H9 (cell line): ENCODE measurements around the gene FAM83C. TPM values are rescaled to one million over a fixed set of nuclear protein-coding genes. Genes with fewer than 3 reads are reported as not detected.

Source experiments
- DNase-seq: peaks from one replicate; pipeline ENCODE4 v3.0.0-alpha.2; 2017
- H2AFZ ChIP-seq: one replicate; pipeline ENCODE4 v1.6.1; 2013; ENCODE audit warnings: mild to moderate bottlenecking, low read length, control low read depth, moderate library complexity
- H2AK5ac ChIP-seq: 2 replicates; pipeline ENCODE4 v1.6.1; 2013; ENCODE audit warnings: low read length, control low read depth, mixed read lengths; ENCODE audit not compliant: insufficient read length
- H2BK120ac ChIP-seq: one replicate; pipeline ENCODE4 v1.6.1; 2013; ENCODE audit warnings: low read depth, mild to moderate bottlenecking, low read length, control low read depth, inconsistent platforms; ENCODE audit not compliant: poor library complexity, severe bottlenecking
- H2BK12ac ChIP-seq: 2 replicates; pipeline ENCODE4 v1.6.1; 2013; ENCODE audit warnings: low read length, control low read depth, mixed read lengths, low read depth; ENCODE audit not compliant: insufficient read length
- H2BK15ac ChIP-seq: 2 replicates; pipeline ENCODE4 v1.6.1; 2013; ENCODE audit warnings: low read depth, low read length, control low read depth
- H2BK20ac ChIP-seq: one replicate; pipeline ENCODE4 v1.6.1; 2013; ENCODE audit warnings: low read depth, mild to moderate bottlenecking, low read length, control low read depth, inconsistent platforms; ENCODE audit not compliant: poor library complexity, severe bottlenecking
- H2BK5ac ChIP-seq: 2 replicates; pipeline ENCODE4 v1.6.1; 2013; ENCODE audit warnings: low read length, control low read depth, mixed read lengths; ENCODE audit not compliant: insufficient read length
- H3K14ac ChIP-seq: 2 replicates; pipeline ENCODE4 v1.6.1; 2013; ENCODE audit warnings: low read length, control low read depth; ENCODE audit not compliant: insufficient read depth
- H3K18ac ChIP-seq: 2 replicates; pipeline ENCODE4 v1.6.1; 2013; ENCODE audit warnings: low read depth, mild to moderate bottlenecking, mixed read lengths, low read length, control low read depth; ENCODE audit not compliant: insufficient read length
- H3K23ac ChIP-seq: 2 replicates; pipeline ENCODE4 v1.6.1; 2013; ENCODE audit warnings: low read length, control low read depth, mixed read lengths, low read depth; ENCODE audit not compliant: insufficient read length
- H3K23me2 ChIP-seq: 2 replicates; pipeline ENCODE4 v1.6.1; 2013; ENCODE audit warnings: low read depth, mild to moderate bottlenecking, mixed read lengths, low read length, control low read depth; ENCODE audit not compliant: insufficient read length, poor library complexity, severe bottlenecking
- H3K27ac ChIP-seq: 2 replicates; pipeline ENCODE4 v1.5.1; 2013; ENCODE audit warnings: low read length, control low read depth, mixed read lengths, low read depth; ENCODE audit not compliant: insufficient read length
- H3K27me3 ChIP-seq: 2 replicates; pipeline ENCODE4 v1.6.1; 2013; ENCODE audit warnings: low read length, control low read depth, inconsistent platforms; ENCODE audit not compliant: insufficient read depth
- H3K4ac ChIP-seq: 2 replicates; pipeline ENCODE4 v1.6.1; 2013; ENCODE audit warnings: low read depth, mild to moderate bottlenecking, control low read depth, inconsistent platforms, low read length, moderate library complexity
- H3K4me1 ChIP-seq: 2 replicates; pipeline ENCODE4 v1.6.1; 2013; ENCODE audit warnings: low read length, control low read depth, inconsistent platforms; ENCODE audit not compliant: insufficient read depth
- H3K4me2 ChIP-seq: 2 replicates; pipeline ENCODE4 v1.6.1; 2013; ENCODE audit warnings: low read length, control low read depth, mixed read lengths; ENCODE audit not compliant: insufficient read length, insufficient read depth
- H3K56ac ChIP-seq: 2 replicates; pipeline ENCODE4 v1.6.1; 2013; ENCODE audit warnings: low read depth, mild to moderate bottlenecking, mixed read lengths, low read length, control low read depth; ENCODE audit not compliant: insufficient read length
- H3K79me1 ChIP-seq: 2 replicates; pipeline ENCODE4 v1.6.1; 2013; ENCODE audit warnings: low read depth, mild to moderate bottlenecking, moderate library complexity, low read length, control low read depth, inconsistent platforms; ENCODE audit not compliant: insufficient read depth, poor library complexity, severe bottlenecking
- H3K79me2 ChIP-seq: 2 replicates; pipeline ENCODE4 v1.6.1; 2013; ENCODE audit warnings: low read length, control low read depth, inconsistent platforms; ENCODE audit not compliant: insufficient read depth
- H3K9ac ChIP-seq: 2 replicates; pipeline ENCODE4 v1.6.1; 2013; ENCODE audit warnings: low read length, control low read depth, mixed read lengths; ENCODE audit not compliant: insufficient read length; ENCODE audit errors: extremely low read depth
- H3K9me3 ChIP-seq: one replicate; pipeline ENCODE4 v1.6.1; 2013; ENCODE audit warnings: low read depth, low read length, inconsistent platforms; ENCODE audit not compliant: control insufficient read depth
- H3T11ph ChIP-seq: one replicate; pipeline ENCODE4 v1.6.1; 2013; ENCODE audit warnings: mild to moderate bottlenecking, low read length, control low read depth, inconsistent platforms
- H4K20me1 ChIP-seq: one replicate; pipeline ENCODE4 v1.6.1; 2013; ENCODE audit not compliant: control insufficient read depth, insufficient read length, insufficient read depth
- H4K5ac ChIP-seq: 2 replicates; pipeline ENCODE4 v1.6.1; 2013; ENCODE audit warnings: low read depth, mild to moderate bottlenecking, mixed read lengths, low read length, control low read depth; ENCODE audit not compliant: insufficient read length
- H4K8ac ChIP-seq: replicated peaks from 2 replicates; pipeline ENCODE4 v1.6.1; 2013; ENCODE audit warnings: low read length, control low read depth, mixed read lengths, low read depth; ENCODE audit not compliant: insufficient read length
- H4K91ac ChIP-seq: 2 replicates; pipeline ENCODE4 v1.6.1; 2013; ENCODE audit warnings: low read depth, mild to moderate bottlenecking, moderate library complexity, mixed read lengths, low read length, control low read depth; ENCODE audit not compliant: insufficient read length
- H3K27ac Mint-ChIP-seq, 3 experiments: 2 replicates in 2 of 3; 3 replicates in 1 of 3; pipeline ENCODE4 v1.8.0; 2020 to 2021; ENCODE audit warnings: mixed read lengths in 3 of 3, mild to moderate bottlenecking in 1 of 3, moderate library complexity in 1 of 3
- H3K27me3 Mint-ChIP-seq: 2 replicates; pipeline ENCODE4 v1.8.0; 2021; ENCODE audit warnings: low read depth, mild to moderate bottlenecking, moderate library complexity, mixed read lengths
- H3K36me3 Mint-ChIP-seq, 3 experiments: 2 replicates in 2 of 3; 3 replicates in 1 of 3; pipeline ENCODE4 v1.8.0; 2020 to 2021; ENCODE audit warnings: low read depth in 3 of 3, mixed read lengths in 3 of 3; ENCODE audit not compliant: insufficient read depth in 1 of 3
- H3K4me1 Mint-ChIP-seq, 2 experiments: 2 replicates each; pipeline ENCODE4 v1.8.0; 2020; ENCODE audit warnings: mixed read lengths in 2 of 2
- H3K4me3 Mint-ChIP-seq, 2 experiments: 2 replicates in 1 of 2; 3 replicates in 1 of 2; pipeline ENCODE4 v1.8.0; 2020 to 2021; ENCODE audit warnings: mild to moderate bottlenecking in 2 of 2, mixed read lengths in 2 of 2, moderate library complexity in 1 of 2
- H3K9me3 Mint-ChIP-seq, 2 experiments: 2 replicates in 1 of 2; 3 replicates in 1 of 2; pipeline ENCODE4 v1.8.0; 2020; ENCODE audit warnings: mild to moderate bottlenecking in 2 of 2, mixed read lengths in 2 of 2, moderate library complexity in 1 of 2
- CTCF ChIP-seq: fragments of 200-600 bp; sonication (generic); conservative IDR thresholded peaks from 3 replicates; pipeline ENCODE4 v1.8.0; 2021; ENCODE audit warnings: antibody characterized with exemption, mild to moderate bottlenecking
- WGBS: extraction: QIAGEN DNeasy Blood & Tissue Kit; methylation state at CpG from one replicate; pipeline ENCODE4 v1.1.7; 2013; ENCODE audit warnings: missing lambda C conversion rate, low lambda C conversion rate, mixed read lengths; ENCODE audit not compliant: insufficient read length; ENCODE audit errors: extremely low coverage; 5-methylcytosine and 5-hydroxymethylcytosine counted together
- total RNA-seq: library from RNA; stranded (reverse); gene quantifications from 2 replicates; pipeline ENCODE4 v1.2.1, GENCODE V29; 2021

FAM83C gene
- total RNA-seq, 1 experiment from 2014 or later: not detected

DNA sequence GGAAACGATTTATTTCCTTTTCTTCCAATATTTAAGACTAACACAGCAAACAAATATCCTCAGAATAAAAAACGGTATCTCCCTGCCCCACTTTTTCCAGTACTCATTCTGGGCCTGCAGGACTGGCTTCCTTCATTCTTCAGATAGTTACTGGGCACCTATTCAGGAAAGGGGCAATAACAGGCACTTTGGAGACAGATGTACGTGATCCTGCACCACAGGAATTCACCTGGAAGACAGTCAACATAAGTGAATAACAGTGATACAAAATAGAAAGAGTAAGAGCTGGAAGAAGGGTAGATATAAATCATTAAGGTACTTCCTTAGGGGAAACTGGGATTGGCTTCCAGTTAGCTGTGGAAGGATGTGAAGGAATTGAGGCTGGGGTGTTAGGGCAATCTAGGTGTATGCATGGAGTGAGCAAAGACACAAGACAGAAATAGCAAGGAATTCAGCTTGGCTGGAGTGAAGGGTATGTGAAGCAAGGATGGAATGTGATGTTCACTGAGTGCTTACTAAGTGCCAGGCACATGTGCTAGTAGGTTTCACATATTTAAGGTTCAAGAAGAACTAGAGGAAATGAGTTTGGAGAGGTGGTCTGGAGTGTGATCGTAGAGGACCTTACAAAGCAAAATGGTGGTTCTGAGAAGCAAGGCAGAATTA lies 49.3 kb upstream of the FAM83C start:
- Mint-ChIP-seq H3K27me3 (no peaks in the 10 kb centered on the region), H3K36me3 (peaks cover 10 to 30% (median 12%) of the 10 kb centered on the region in 3 experiments), H3K9me3 (no peaks in the 10 kb centered on the region; a peak in 1 of 5 replicates), H3K4me3 (no peak overlapping the region; a peak in 1 of 5 replicates), H3K4me1 (0 out of 4 replicates have a peak, but pooled peaks cover 0 to 2% of the 10 kb centered on the region in 2 experiments), H3K27ac (peak overlapping the region in 1 of 3 experiments; percentile 1; a peak in 2 of 7 replicates)
- Histone ChIP-seq H3K23ac (no peak overlapping the region), H3K79me2 (no peaks in the 10 kb centered on the region), H3K9me3 (no peaks in the 10 kb centered on the region), H3K4me2 (no peak overlapping the region), H3K4ac (no peak overlapping the region), H3K4me1 (no peaks in the 10 kb centered on the region), H2AFZ (no peak overlapping the region), H4K5ac (peak overlapping the region; percentile 36), H4K91ac (no peak overlapping the region), H2BK15ac (no peak overlapping the region), H4K8ac (no peak overlapping the region), H2BK120ac (no peak overlapping the region), H2BK20ac (no peak overlapping the region), H3K27me3 (no peaks in the 10 kb centered on the region), H3K9ac (no peak overlapping the region), H3K56ac (peak overlapping the region; percentile 56), H3K18ac (no peak overlapping the region), H3K14ac (no peak overlapping the region), H2BK12ac (no peak overlapping the region), H2BK5ac (no peak overlapping the region), H3K79me1 (no peaks in the 10 kb centered on the region), H3T11ph (no peak overlapping the region), H3K27ac (no peak overlapping the region), H2AK5ac (no peak overlapping the region), H4K20me1 (no peaks in the 10 kb centered on the region), H3K23me2 (no peaks in the 10 kb centered on the region)
- DNase-seq: no peak
- WGBS: no CpG with 5 or more reads among the region's 4 CpGs
- TF ChIP-seq CTCF: no peak
